Measurements from ENCODE around the gene PES1. TPM values are rescaled to one million over a fixed set of nuclear protein-coding genes. Genes with fewer than 3 reads are reported as not detected.
A peak's percentile ranks its signal among the peaks of the same experiment; 100 is the strongest.
"Not testable (repeated sequence)": the region's sequence is repeated elsewhere in the genome, so short reads cannot be mapped to it uniquely, and the experiment has no call there.

Gene PES1
- total RNA-seq, 1 experiment from 2014 or later, result 167 TPM

- H3K79me2 ChIP-seq (ENCODE audit: insufficient read depth, low read length); RAD21 ChIA-PET (ENCODE audit: low non-redundant PET in 1 of 2, low total read pairs in 2 of 2, uncharacterized antibody in 2 of 2, unreplicated experiment in 2 of 2); BruUV-seq (replicated peaks); H3K4me3 ChIP-seq (replicated peaks in 1 of 2; ENCODE audit: low read depth in 1 of 2, low read length in 2 of 2); POLR2A ChIA-PET; H3K4me2 ChIP-seq (ENCODE audit: low read length); CTCF ChIA-PET; intact Hi-C loops (cut with micrococcal nuclease); H3K9ac ChIP-seq (ENCODE audit: low read length); H3K36me3 ChIP-seq (ENCODE audit: control insufficient read depth in 1 of 2, insufficient read depth in 2 of 2, low read length in 2 of 2); H3K9me3 ChIP-seq (ENCODE audit: control insufficient read depth in 1 of 2, insufficient read depth in 1 of 2, low read depth in 1 of 2, low read length in 2 of 2); H3K9me2 ChIP-seq (ENCODE audit: insufficient read depth); H3K27ac ChIP-seq (ENCODE audit: low read depth, low read length); H3K27me3 ChIP-seq (ENCODE audit: insufficient read depth, low read length); H2AFZ ChIP-seq (ENCODE audit: low read depth, low read length, poor library complexity, severe bottlenecking); H4K20me1 ChIP-seq (ENCODE audit: insufficient read depth): not testable (repeated sequence)
- DNase-seq (ENCODE audit: low read depth, low spot score) (peak; percentile 8), ATAC-seq (peak; percentile 84)
- peaks cover 6 to 31% of the 10 kb centered on the region in 2 experiments; a peak in 3 of 4 replicates for H3K4me1 ChIP-seq (ENCODE audit: control insufficient read depth in 1 of 2, insufficient read depth in 2 of 2, low read length in 2 of 2)
- TF ChIP-seq CTCF (IDR thresholded peaks at IDR 0.05 in 2 of 3, conservative IDR thresholded peaks at IDR 0.05 in 1 of 3; ENCODE audit: borderline replicate concordance in 1 of 3, insufficient read depth in 1 of 3, low read depth in 2 of 3, low read length in 2 of 3), result peak in 2 of 3 experiments; percentile 53 to 62; a peak in 4 of 6 replicates
These were observed 31.0 kb downstream of the PES1 start for GRCh38 chr22:30560643-30561202.

- Histone ChIP-seq H3K9me2 (ENCODE audit: insufficient read depth) (no peaks in the 10 kb centered on the region), H4K20me1 (ENCODE audit: insufficient read depth) (no peaks in the 10 kb centered on the region), H3K4me2 (ENCODE audit: low read length) (no peak overlapping the region), H3K79me2 (ENCODE audit: insufficient read depth, low read length) (no peaks in the 10 kb centered on the region), H3K9ac (ENCODE audit: low read length) (no peak overlapping the region), H2AFZ (ENCODE audit: low read depth, low read length, poor library complexity, severe bottlenecking) (no peak overlapping the region), H3K27ac (ENCODE audit: low read depth, low read length) (no peak overlapping the region), H3K4me1 (ENCODE audit: control insufficient read depth in 1 of 2, insufficient read depth in 2 of 2, low read length in 2 of 2) (peaks cover 6 to 26% of the 10 kb centered on the region in 2 experiments; a peak in 3 of 4 replicates), H3K4me3 (replicated peaks in 1 of 2; ENCODE audit: low read depth in 1 of 2, low read length in 2 of 2) (no peak overlapping the region), H3K9me3 (ENCODE audit: control insufficient read depth in 1 of 2, insufficient read depth in 1 of 2, low read depth in 1 of 2, low read length in 2 of 2) (no peaks in the 10 kb centered on the region), H3K27me3 (ENCODE audit: insufficient read depth, low read length) (no peaks in the 10 kb centered on the region), H3K36me3 (ENCODE audit: control insufficient read depth in 1 of 2, insufficient read depth in 2 of 2, low read length in 2 of 2) (no peaks in the 10 kb centered on the region)
- DNase-seq (ENCODE audit: low read depth, low spot score) (no peak), ATAC-seq (no peak)
- CTCF ChIA-PET, result no interaction called here
- BruUV-seq (replicated peaks), result no TSS peak
- RAD21 ChIA-PET (ENCODE audit: low non-redundant PET in 1 of 2, low total read pairs in 2 of 2, uncharacterized antibody in 2 of 2, unreplicated experiment in 2 of 2), result no interaction called here
- POLR2A ChIA-PET, result no interaction called here
- intact Hi-C loops (cut with micrococcal nuclease), result no loop called here
- TF ChIP-seq ZFX (IDR thresholded peaks at IDR 0.05) (no peak), ATF3 (IDR thresholded peaks at IDR 0.05) (no peak), ZBTB33 (IDR thresholded peaks at IDR 0.05; ENCODE audit: extremely low read depth, insufficient replicate concordance, low read length) (no peak), REST (IDR thresholded peaks at IDR 0.05; ENCODE audit: low read depth) (no peak), RAD21 (IDR thresholded peaks at IDR 0.05; ENCODE audit: low read depth) (no peak), SRF (IDR thresholded peaks at IDR 0.05; ENCODE audit: low read depth) (no peak), POLR2A (IDR thresholded peaks at IDR 0.05; ENCODE audit: borderline replicate concordance, extremely low read depth, insufficient read depth, insufficient read length) (no peak), JUND (IDR thresholded peaks at IDR 0.05) (no peak), MAX (IDR thresholded peaks at IDR 0.05) (no peak), YY1 (IDR thresholded peaks at IDR 0.05; ENCODE audit: extremely low read depth, insufficient replicate concordance, low read depth, low read length) (no peak), EGR1 (IDR thresholded peaks at IDR 0.05; ENCODE audit: low read depth) (no peak)
These were observed 31.8 kb downstream of the PES1 start for GRCh38 chr22:30559889-30560288.

All from HCT116 (cell line).